Measurements from ENCODE around the gene CLCN6. TPM values are rescaled to one million over a fixed set of nuclear protein-coding genes. Genes with fewer than 3 reads are reported as not detected.
A peak's percentile ranks its signal among the peaks of the same experiment; 100 is the strongest.

CLCN6 gene
- total RNA-seq, result 22.5 and 27.8 TPM in 2 replicates
- 15.8 and 31.8 TPM in 2 replicates for polyA plus RNA-seq

GRCh38 chr1:11805422-11806306 lies at the start of gene CLCN6, which contains the start of gene MTHFR:
TSS of gene CLCN6 (plus strand) at chr1:11806191. CDS start at chr1:11806263, 72 bp downstream.
TSS of gene MTHFR (minus strand) at chr1:11805964. CDS start at chr1:11803116, 2,848 bp downstream.
- no peaks in the 10 kb centered on the region for H3K27me3 ChIP-seq
- peak; percentile 100 for DNase-seq (ENCODE audit: low read depth in 1 of 2, low spot score in 1 of 2)
- no peak for TF ChIP-seq CTCF (IDR thresholded peaks at IDR 0.05; ENCODE audit: low read depth, low read length)
- H3K36me3 ChIP-seq, result peaks cover 17% of the 10 kb centered on the region
- peak within 1 kb of the TSS; percentile 95 for H3K27ac ChIP-seq
- H3K4me1 ChIP-seq (ENCODE audit: low read depth), result peaks cover 27% of the 10 kb centered on the region
- H3K9me3 ChIP-seq (ENCODE audit: low read depth), result no peaks in the 10 kb centered on the region
- peak within 1 kb of the TSS; percentile 49 for H3K4me3 ChIP-seq

GRCh38 chr1:11757047-11757446 lies 48.9 kb upstream of the CLCN6 start:
- H3K27me3 ChIP-seq, result peaks cover 16% of the 10 kb centered on the region
- no peak overlapping the region for H3K27ac ChIP-seq
- TF ChIP-seq CTCF (IDR thresholded peaks at IDR 0.05; ENCODE audit: low read depth, low read length), result no peak

GRCh38 chr1:11759791-11760190 lies 46.2 kb upstream of the CLCN6 start:
- Histone ChIP-seq H3K36me3 (no peaks in the 10 kb centered on the region), H3K27me3 (peaks cover 22% of the 10 kb centered on the region), H3K4me3 (no peak overlapping the region)

More at GRCh38 chr1:11757047-11757446, 48.9 kb upstream of the CLCN6 start:
- H3K4me1 ChIP-seq (ENCODE audit: low read depth), result peaks cover 21% of the 10 kb centered on the region
- H3K36me3 ChIP-seq, result no peaks in the 10 kb centered on the region
- H3K9me3 ChIP-seq (ENCODE audit: low read depth), result no peaks in the 10 kb centered on the region
- no peak overlapping the region for H3K4me3 ChIP-seq
- no peak for DNase-seq (ENCODE audit: low read depth in 1 of 2, low spot score in 1 of 2)

GRCh38 chr1:11761285-11761684 lies 44.7 kb upstream of the CLCN6 start:
- Histone ChIP-seq H3K4me1 (ENCODE audit: low read depth) (no peaks in the 10 kb centered on the region), H3K27ac (no peak overlapping the region), H3K27me3 (peaks cover 22% of the 10 kb centered on the region), H3K36me3 (no peaks in the 10 kb centered on the region), H3K4me3 (no peak overlapping the region), H3K9me3 (ENCODE audit: low read depth) (no peaks in the 10 kb centered on the region)
- no peak for DNase-seq (ENCODE audit: low read depth in 1 of 2, low spot score in 1 of 2)
- no peak for TF ChIP-seq CTCF (IDR thresholded peaks at IDR 0.05; ENCODE audit: low read depth, low read length)

More at GRCh38 chr1:11759791-11760190, 46.2 kb upstream of the CLCN6 start:
- Histone ChIP-seq H3K9me3 (ENCODE audit: low read depth) (no peaks in the 10 kb centered on the region), H3K27ac (no peak overlapping the region), H3K4me1 (ENCODE audit: low read depth) (no peaks in the 10 kb centered on the region)
- no peak for TF ChIP-seq CTCF (IDR thresholded peaks at IDR 0.05; ENCODE audit: low read depth, low read length)
- DNase-seq (ENCODE audit: low read depth in 1 of 2, low spot score in 1 of 2), result no peak

GRCh38 chr1:11761988-11762406 lies 44.0 kb upstream of the CLCN6 start, which contains the start of gene C1orf167:
TSS of gene C1orf167 (plus strand) at chr1:11762193. CDS start at chr1:11764401, 2,208 bp downstream.
- no peaks in the 10 kb centered on the region for H3K9me3 ChIP-seq (ENCODE audit: low read depth)
- no peaks in the 10 kb centered on the region for H3K36me3 ChIP-seq
- peak in 1 of 2 donors; percentile 48 for DNase-seq (ENCODE audit: low read depth in 1 of 2, low spot score in 1 of 2)
- H3K4me1 ChIP-seq (ENCODE audit: low read depth), result no peaks in the 10 kb centered on the region
- peaks cover 22% of the 10 kb centered on the region for H3K27me3 ChIP-seq
- H3K27ac ChIP-seq, result no peak within 1 kb of the TSS
- no peak within 1 kb of the TSS for H3K4me3 ChIP-seq
- no peak for TF ChIP-seq CTCF (IDR thresholded peaks at IDR 0.05; ENCODE audit: low read depth, low read length)
